HG03460 (cell line): ENCODE data around the gene CACNB2.

ENCODE experiments used
- ATAC-seq: cut with Tn5 transposase; IDR thresholded peaks from one replicate; pipeline ENCODE4 v1.9.1; 2021; ENCODE audit not compliant: unreplicated experiment

Gene CACNB2

GRCh38 chr10:18140149-18140956, at the start of gene CACNB2:
CACNB2 (plus strand) TSS chr10:18140424.
- no peak for ATAC-seq

GRCh38 chr10:18094332-18094731, 45.9 kb upstream of the CACNB2 start:
- no peak for ATAC-seq

GRCh38 chr10:18094793-18095192, 45.4 kb upstream of the CACNB2 start:
- no peak for ATAC-seq

GRCh38 chr10:18097524-18097923, 42.7 kb upstream of the CACNB2 start:
- no peak for ATAC-seq

- no peak for ATAC-seq
Observed at GRCh38 chr10:18098201-18098600, 42.0 kb upstream of the CACNB2 start.

- ATAC-seq = no peak
Observed at GRCh38 chr10:18099415-18099814, 40.8 kb upstream of the CACNB2 start.

- no peak for ATAC-seq
Observed at GRCh38 chr10:18100669-18101068, 39.6 kb upstream of the CACNB2 start.

- ATAC-seq = no peak
Observed at GRCh38 chr10:18102404-18102803, 37.8 kb upstream of the CACNB2 start.

- ATAC-seq = no peak
Observed at GRCh38 chr10:18104223-18104872, 35.9 kb upstream of the CACNB2 start.

- ATAC-seq = no peak
Observed at GRCh38 chr10:18109341-18109870, 30.8 kb upstream of the CACNB2 start.

GRCh38 chr10:18113881-18114280, 26.3 kb upstream of the CACNB2 start:
- no peak for ATAC-seq

- no peak for ATAC-seq
Observed at GRCh38 chr10:18117276-18117675, 22.9 kb upstream of the CACNB2 start.

GRCh38 chr10:18122753-18123152, 17.5 kb upstream of the CACNB2 start:
- ATAC-seq = no peak

- ATAC-seq = no peak
Observed at GRCh38 chr10:18133046-18133445, 7.2 kb upstream of the CACNB2 start.

GRCh38 chr10:18134509-18134908, 5.7 kb upstream of the CACNB2 start:
- no peak for ATAC-seq

GRCh38 chr10:18134921-18135320, 5.3 kb upstream of the CACNB2 start:
- ATAC-seq = no peak

GRCh38 chr10:18136073-18136791, 4.0 kb upstream of the CACNB2 start:
- ATAC-seq = no peak

- no peak for ATAC-seq
Observed at GRCh38 chr10:18137111-18137510, 3.1 kb upstream of the CACNB2 start.

GRCh38 chr10:18140957-18141845, 977 bp downstream of the CACNB2 start:
- no peak for ATAC-seq

- no peak for ATAC-seq
Observed at GRCh38 chr10:18142151-18142550, 1.9 kb downstream of the CACNB2 start.

- no peak for ATAC-seq
Observed at GRCh38 chr10:18144396-18144795, 4.2 kb downstream of the CACNB2 start.
